GM21786 (cell line): Measurements from ENCODE around the gene IL1RAPL2.
"Not testable (repeated sequence)": the region's sequence is repeated elsewhere in the genome, so short reads cannot be mapped to it uniquely, and the experiment has no call there.

Source experiments
- ATAC-seq: cut with Tn5 transposase; IDR thresholded peaks from one replicate; pipeline ENCODE4 v1.9.1; 2021; ENCODE audit not compliant: unreplicated experiment

The IL1RAPL2 gene

GRCh38 chrX:105136786-105137185 is 570.8 kb downstream of the IL1RAPL2 start:
- no peak for ATAC-seq

- ATAC-seq = no peak
These were observed 584.0 kb downstream of the IL1RAPL2 start for GRCh38 chrX:105150036-105150435.

- ATAC-seq = no peak
These were observed 584.6 kb downstream of the IL1RAPL2 start for GRCh38 chrX:105150557-105150956.

GRCh38 chrX:105167233-105167632 is 601.2 kb downstream of the IL1RAPL2 start:
- ATAC-seq = no peak

- no peak for ATAC-seq
These were observed 602.6 kb downstream of the IL1RAPL2 start for GRCh38 chrX:105168577-105168976.

- ATAC-seq = no peak
These were observed 607.1 kb downstream of the IL1RAPL2 start for GRCh38 chrX:105173071-105173470.

- no peak for ATAC-seq
These were observed 613.6 kb downstream of the IL1RAPL2 start for GRCh38 chrX:105179644-105180043.

- ATAC-seq = no peak
These were observed 623.1 kb downstream of the IL1RAPL2 start for GRCh38 chrX:105189093-105189492.

GRCh38 chrX:105190252-105190853 is 624.4 kb downstream of the IL1RAPL2 start:
- ATAC-seq = no peak

GRCh38 chrX:105191878-105192277 is 625.9 kb downstream of the IL1RAPL2 start:
- ATAC-seq = no peak

- ATAC-seq = no peak
These were observed 643.4 kb downstream of the IL1RAPL2 start for GRCh38 chrX:105209406-105209805.

- ATAC-seq = no peak
These were observed 644.3 kb downstream of the IL1RAPL2 start for GRCh38 chrX:105210258-105210657.

GRCh38 chrX:105211066-105211575 is 645.1 kb downstream of the IL1RAPL2 start:
- no peak for ATAC-seq

GRCh38 chrX:105219454-105220401 is 653.7 kb downstream of the IL1RAPL2 start:
- ATAC-seq = no peak

- ATAC-seq = no peak
These were observed 654.6 kb downstream of the IL1RAPL2 start, which contains the start of gene TEX13A for GRCh38 chrX:105220636-105221035. TEX13A (minus strand) TSS chrX:105220694; CDS start chrX:105220397, 297 bp downstream.

- ATAC-seq = no peak
These were observed 655.4 kb downstream of the IL1RAPL2 start for GRCh38 chrX:105221374-105221773.

GRCh38 chrX:105226499-105226898 is 660.5 kb downstream of the IL1RAPL2 start:
- ATAC-seq = no peak

- no peak for ATAC-seq
These were observed 662.6 kb downstream of the IL1RAPL2 start for GRCh38 chrX:105228602-105229001.

- no peak for ATAC-seq
These were observed 663.1 kb downstream of the IL1RAPL2 start for GRCh38 chrX:105229146-105229545.

- not testable (repeated sequence) for ATAC-seq
These were observed 671.4 kb downstream of the IL1RAPL2 start for GRCh38 chrX:105237407-105237806.

GRCh38 chrX:105241056-105241455 is 675.1 kb downstream of the IL1RAPL2 start:
- ATAC-seq = no peak
